GM10266 (cell line): Measurements from ENCODE around the gene CAPNS1.

ENCODE experiments used
- DNase-seq: peaks from one replicate; pipeline ENCODE4 v3.0.0; 2012; ENCODE audit errors: extremely low spot score
- CTCF ChIP-seq: IDR thresholded peaks from 2 replicates; pipeline ENCODE4 v1.5.1; 2012; ENCODE audit warnings: mild to moderate bottlenecking, low read depth; ENCODE audit not compliant: control insufficient read depth, insufficient read depth; ENCODE audit errors: missing control alignments

The CAPNS1 gene

GRCh38 chr19:36139473-36140303, at the start of gene CAPNS1:
TSS of gene CAPNS1 (plus strand) at chr19:36140066. CDS start at chr19:36141012, 946 bp downstream.
- peak; percentile 5 for TF ChIP-seq CTCF
- DNase-seq, result peak; percentile 98

GRCh38 chr19:36090910-36091695, 48.8 kb upstream of the CAPNS1 start:
- no peak for DNase-seq
- no peak for TF ChIP-seq CTCF

GRCh38 chr19:36092566-36092965, 47.3 kb upstream of the CAPNS1 start:
- no peak for DNase-seq
- no peak for TF ChIP-seq CTCF

DNA sequence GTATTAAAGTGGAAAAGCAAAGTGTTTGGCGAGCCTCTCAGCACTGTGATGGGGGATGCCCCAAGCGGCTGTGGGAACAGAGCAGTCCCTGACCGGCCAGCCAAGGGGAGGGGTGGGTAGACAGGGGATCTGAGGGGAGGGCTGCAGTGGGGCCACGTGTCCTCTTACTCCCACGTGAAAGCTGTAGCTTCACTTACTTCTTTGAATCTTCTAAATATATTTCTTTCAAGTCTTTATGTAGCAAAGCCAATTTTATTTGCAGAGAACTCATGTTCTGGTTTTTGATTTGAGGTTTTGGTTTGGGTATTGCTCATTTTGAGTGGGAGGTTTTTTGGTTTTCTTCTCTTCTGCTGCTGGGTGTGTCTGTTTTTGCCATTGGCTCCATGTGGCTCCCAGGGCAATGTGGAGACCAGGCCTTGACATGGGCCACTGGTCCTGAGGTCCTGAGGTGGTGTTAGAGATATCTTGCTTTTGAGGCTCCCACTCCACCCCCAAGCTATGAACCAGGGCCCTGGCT, 46.7 kb upstream of the CAPNS1 start:
- DNase-seq, result peak; percentile 79
- no peak for TF ChIP-seq CTCF

GRCh38 chr19:36093687-36094086, 46.2 kb upstream of the CAPNS1 start:
- DNase-seq, result peak; percentile 65
- TF ChIP-seq CTCF, result no peak

DNA sequence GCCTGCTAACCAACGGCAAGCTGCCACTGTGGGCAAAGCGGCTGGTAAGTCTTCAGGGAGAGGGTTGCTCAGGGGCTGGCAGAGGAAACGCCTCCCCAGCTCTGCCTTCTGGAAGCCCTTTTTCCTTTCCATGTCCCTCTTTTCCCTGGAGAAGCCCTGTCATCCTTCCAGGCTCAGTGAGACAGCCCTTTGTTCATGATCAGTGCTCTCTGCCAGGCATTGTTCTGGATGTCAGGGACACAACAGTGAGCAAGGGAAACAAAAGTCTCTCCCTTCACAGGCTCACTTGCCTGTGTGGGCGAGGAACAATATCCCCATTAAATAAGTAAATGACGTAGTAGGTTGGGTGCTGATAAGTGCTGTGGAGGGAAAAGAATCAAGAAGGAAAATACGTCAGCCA, 42.8 kb upstream of the CAPNS1 start:
- DNase-seq, result no peak
- no peak for TF ChIP-seq CTCF

DNA sequence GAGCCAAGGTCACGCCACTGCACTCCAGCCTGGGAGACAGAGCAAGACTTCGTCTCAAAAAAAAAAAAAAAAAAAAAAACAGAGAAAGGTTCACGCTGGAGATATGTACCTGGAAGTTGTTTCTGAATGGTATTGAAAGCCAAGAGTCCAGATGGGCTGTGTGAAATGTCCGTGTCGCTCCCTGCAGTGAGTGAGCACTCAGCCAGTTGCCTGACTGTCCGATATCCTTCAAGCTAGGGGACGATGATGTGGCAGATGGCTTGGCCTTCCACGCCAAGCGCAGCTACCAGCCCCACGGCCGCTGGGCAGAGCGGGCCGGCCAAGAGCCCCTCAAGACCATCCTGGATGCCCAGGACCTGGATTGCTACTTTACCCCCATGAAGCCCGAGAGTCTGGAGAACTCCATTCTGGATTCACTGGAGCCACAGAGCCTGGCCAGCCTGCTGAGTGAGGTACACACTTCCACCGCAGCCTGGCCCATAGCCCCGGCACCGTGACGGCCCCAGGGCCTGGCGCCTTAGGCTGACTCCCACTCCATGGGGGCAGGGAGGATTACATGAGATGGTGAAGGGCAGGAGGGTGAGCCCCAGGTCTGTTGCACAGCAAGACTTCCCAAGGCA, 40.6 kb upstream of the CAPNS1 start:
- no peak for DNase-seq
- TF ChIP-seq CTCF, result no peak
